ENCODE data around the gene RPS8.

RPS8 gene

GRCh38 chr1:44802306-44803061, 27.1 kb downstream of the RPS8 start (continued):
- TF ChIP-seq INSM2 (tag by site-specific recombination; IDR thresholded peaks at IDR 0.05) = no peak

GRCh38 chr1:44803062-44803311, 27.6 kb downstream of the RPS8 start:
- Histone ChIP-seq H3K4me3 (ENCODE audit: low read depth, low read length) (no peak overlapping the region), H3K9me3 (ENCODE audit: control insufficient read depth, insufficient read depth, low read depth, low read length) (no peaks in the 10 kb centered on the region), H3K4me1 (ENCODE audit: control insufficient read depth, insufficient read depth, low read length) (peaks cover 6% of the 10 kb centered on the region), H3K27ac (ENCODE audit: extremely low read depth, low read depth, low read length) (no peak overlapping the region), H3K36me3 (ENCODE audit: control insufficient read depth in 2 of 2, insufficient read depth in 1 of 2, low read length in 2 of 2) (peaks cover 0 to 52% of the 10 kb centered on the region in 2 experiments; a peak in 1 of 3 replicates)
- no peak for TF ChIP-seq ZNF391 (tag by site-specific recombination; IDR thresholded peaks at IDR 0.05; ENCODE audit: borderline replicate concordance, low read depth)
- no peak for TF ChIP-seq ZNF488 (tag by site-specific recombination; IDR thresholded peaks at IDR 0.05)
- no peak for TF ChIP-seq ZNF561 (tag by site-specific recombination; IDR thresholded peaks at IDR 0.05; ENCODE audit: borderline replicate concordance)
- no peak for TF ChIP-seq ZNF473 (tag by site-specific recombination; IDR thresholded peaks at IDR 0.05)
- TF ChIP-seq ZBTB7A (tag by site-specific recombination; IDR thresholded peaks at IDR 0.05; ENCODE audit: low read depth) = no peak
- no peak for TF ChIP-seq SALL2 (tag by site-specific recombination; IDR thresholded peaks at IDR 0.05; ENCODE audit: borderline replicate concordance)
- TF ChIP-seq ZNF529 (tag by site-specific recombination; IDR thresholded peaks at IDR 0.05; ENCODE audit: insufficient replicate concordance) = no peak
- TF ChIP-seq, protein P1, sequence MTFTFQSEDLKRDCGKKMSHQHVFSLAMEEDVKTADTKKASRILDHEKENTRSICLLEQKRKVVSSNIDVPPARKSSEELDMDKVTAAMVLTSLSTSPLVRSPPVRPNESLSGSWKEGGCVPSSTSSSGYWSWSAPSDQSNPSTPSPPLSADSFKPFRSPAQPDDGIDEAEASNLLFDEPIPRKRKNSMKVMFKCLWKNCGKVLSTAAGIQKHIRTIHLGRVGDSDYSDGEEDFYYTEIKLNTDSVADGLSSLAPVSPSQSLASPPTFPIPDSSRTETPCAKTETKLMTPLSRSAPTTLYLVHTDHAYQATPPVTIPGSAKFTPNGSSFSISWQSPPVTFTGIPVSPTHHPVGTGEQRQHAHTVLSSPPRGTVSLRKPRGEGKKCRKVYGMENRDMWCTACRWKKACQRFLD (tag by site-specific recombination; IDR thresholded peaks at IDR 0.05) = no peak
- TF ChIP-seq ZNF16 (tag by site-specific recombination; IDR thresholded peaks at IDR 0.05; ENCODE audit: low read depth) = no peak
- TF ChIP-seq KLF7 (tag by site-specific recombination; IDR thresholded peaks at IDR 0.05; ENCODE audit: borderline replicate concordance) = no peak
- ChIA-PET CTCF (no interaction called here), POLR2A (no interaction called here)

DNA sequence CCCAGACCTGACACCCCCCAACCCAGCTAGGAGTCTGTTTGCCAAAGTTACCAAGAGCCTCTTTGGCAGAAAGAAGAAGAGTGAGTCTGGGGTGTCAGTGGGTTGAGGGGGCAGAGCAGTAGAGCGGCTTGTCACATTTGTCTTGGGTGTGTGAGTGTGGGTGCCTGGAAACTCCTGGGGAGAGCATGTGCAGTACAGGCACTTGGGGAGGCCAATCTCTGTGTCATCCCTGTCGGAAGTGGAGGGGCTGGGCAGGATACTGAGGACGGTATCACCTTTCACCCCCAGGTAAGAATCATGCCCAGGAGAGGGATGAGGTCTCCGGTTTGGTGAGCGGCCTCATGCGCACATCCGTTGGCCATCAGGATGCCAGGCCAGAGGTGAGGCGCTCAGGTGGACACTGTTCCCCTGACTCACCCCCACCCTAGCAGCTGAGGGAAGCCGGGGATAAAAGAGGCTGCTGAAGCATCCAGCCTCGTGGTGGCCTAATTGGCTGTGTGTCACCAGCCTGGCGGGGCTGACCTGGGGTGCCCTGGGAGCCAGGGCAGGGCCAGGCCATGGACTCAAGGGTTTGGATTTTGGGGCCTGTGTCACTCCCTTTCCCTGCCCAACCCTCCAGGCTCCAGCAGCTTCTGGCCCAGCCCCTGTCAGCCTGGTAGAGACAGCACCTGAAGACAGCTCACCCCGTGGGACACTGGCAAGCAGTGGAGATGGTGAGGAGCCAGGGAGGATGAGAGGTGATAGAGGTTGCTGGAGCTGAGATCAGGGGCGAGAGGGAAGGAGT, 28.2 kb downstream of the RPS8 start:
- POLR2A ChIA-PET = interaction anchor here (0.9 kb wide), 1 partner anchor 17 kb away, joined by 3 read pairs; no protein-coding TSS in a partner anchor

More for the DNA sequence above, 28.2 kb downstream of the RPS8 start:
- peak; percentile 30; the same call in 1 of the 2 replicates for TF ChIP-seq GLIS2 (tag by site-specific recombination; IDR thresholded peaks at IDR 0.05)
- TF ChIP-seq ZNF266 (tag by site-specific recombination; IDR thresholded peaks at IDR 0.05; ENCODE audit: low read depth) = no peak
- TF ChIP-seq PRDM4 (tag by site-specific recombination; IDR thresholded peaks at IDR 0.05) = peak; percentile 65
- H3K27ac ChIP-seq (ENCODE audit: extremely low read depth, low read depth, low read length) = no peak overlapping the region
- peaks cover 0 to 52% of the 10 kb centered on the region in 2 experiments; a peak in 1 of 3 replicates for H3K36me3 ChIP-seq (ENCODE audit: control insufficient read depth in 2 of 2, insufficient read depth in 1 of 2, low read length in 2 of 2)
- H3K4me3 ChIP-seq (ENCODE audit: low read depth, low read length) = no peak overlapping the region
- H3K4me1 ChIP-seq (ENCODE audit: control insufficient read depth, insufficient read depth, low read length) = peaks cover 10% of the 10 kb centered on the region
- H3K9me3 ChIP-seq (ENCODE audit: control insufficient read depth, insufficient read depth, low read depth, low read length) = no peaks in the 10 kb centered on the region
- CTCF ChIA-PET = interaction anchor here (0.6 kb wide), 2 partner anchors 72 to 499 kb away, joined by 4 read pairs; no protein-coding TSS in a partner anchor

Data from HEK293 (cell line).